GOT3 (cell line): ENCODE measurements around the gene CFP.
A peak's percentile ranks its signal among the peaks of the same experiment; 100 is the strongest.
"Not testable (repeated sequence)": the region's sequence is repeated elsewhere in the genome, so short reads cannot be mapped to it uniquely, and the experiment has no call there.

Experiments used
- DNase-seq: peaks from one replicate; lab custom pipeline; 2025; ENCODE audit warnings: mixed read lengths; lab: John Stamatoyannopoulos, UW

The CFP gene

GRCh38 chrX:47603125-47603524, 26.6 kb downstream of the CFP start:
- DNase-seq: not testable (repeated sequence)

- DNase-seq: no peak
Observed at GRCh38 chrX:47597222-47597621, 32.5 kb downstream of the CFP start.

- DNase-seq: no peak
Observed at GRCh38 chrX:47596256-47596655, 33.5 kb downstream of the CFP start.

- DNase-seq: no peak
Observed at GRCh38 chrX:47595716-47596251, 33.9 kb downstream of the CFP start.

DNA sequence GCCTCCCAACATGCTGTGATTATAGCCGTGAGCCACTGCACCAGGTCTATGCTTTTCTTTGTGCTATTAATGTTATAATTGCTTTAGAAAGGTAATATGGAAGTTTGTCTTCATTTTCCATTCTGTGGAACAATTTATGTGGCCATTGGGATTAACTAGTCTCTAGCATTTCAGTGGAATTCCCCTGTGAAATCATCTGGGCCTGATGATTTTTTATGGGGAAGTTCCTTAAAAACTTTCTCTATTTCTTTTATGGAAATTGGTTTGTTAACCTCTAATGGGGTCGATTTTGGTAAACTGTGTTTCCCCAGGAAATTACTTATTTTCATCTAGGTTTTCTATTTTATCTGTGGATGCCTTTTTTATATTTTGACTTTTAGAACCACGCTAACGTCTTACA, 36.2 kb downstream of the CFP start:
- DNase-seq: no peak

DNA sequence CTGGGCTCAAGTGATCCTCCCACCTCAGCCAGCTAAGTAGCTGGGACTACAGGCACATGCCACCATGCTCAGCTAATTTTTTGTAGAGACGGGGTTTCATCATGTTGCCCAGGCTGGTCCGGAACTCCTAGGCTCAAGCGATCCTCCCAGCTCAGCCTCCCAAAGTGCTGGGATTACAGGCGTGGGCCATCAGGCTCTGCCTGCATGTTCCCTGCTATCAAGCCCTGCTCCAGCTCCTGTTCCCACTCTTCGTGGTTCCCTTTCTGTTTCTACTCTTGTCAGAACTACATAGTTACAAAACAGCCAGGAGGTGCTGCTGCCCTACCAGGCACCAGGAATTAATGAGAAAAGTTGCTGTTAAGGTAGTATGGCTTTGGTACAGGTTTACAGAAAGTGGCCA, 38.7 kb downstream of the CFP start:
- DNase-seq: no peak

GRCh38 chrX:47587906-47588735, 41.6 kb downstream of the CFP start:
- DNase-seq: no peak

DNA sequence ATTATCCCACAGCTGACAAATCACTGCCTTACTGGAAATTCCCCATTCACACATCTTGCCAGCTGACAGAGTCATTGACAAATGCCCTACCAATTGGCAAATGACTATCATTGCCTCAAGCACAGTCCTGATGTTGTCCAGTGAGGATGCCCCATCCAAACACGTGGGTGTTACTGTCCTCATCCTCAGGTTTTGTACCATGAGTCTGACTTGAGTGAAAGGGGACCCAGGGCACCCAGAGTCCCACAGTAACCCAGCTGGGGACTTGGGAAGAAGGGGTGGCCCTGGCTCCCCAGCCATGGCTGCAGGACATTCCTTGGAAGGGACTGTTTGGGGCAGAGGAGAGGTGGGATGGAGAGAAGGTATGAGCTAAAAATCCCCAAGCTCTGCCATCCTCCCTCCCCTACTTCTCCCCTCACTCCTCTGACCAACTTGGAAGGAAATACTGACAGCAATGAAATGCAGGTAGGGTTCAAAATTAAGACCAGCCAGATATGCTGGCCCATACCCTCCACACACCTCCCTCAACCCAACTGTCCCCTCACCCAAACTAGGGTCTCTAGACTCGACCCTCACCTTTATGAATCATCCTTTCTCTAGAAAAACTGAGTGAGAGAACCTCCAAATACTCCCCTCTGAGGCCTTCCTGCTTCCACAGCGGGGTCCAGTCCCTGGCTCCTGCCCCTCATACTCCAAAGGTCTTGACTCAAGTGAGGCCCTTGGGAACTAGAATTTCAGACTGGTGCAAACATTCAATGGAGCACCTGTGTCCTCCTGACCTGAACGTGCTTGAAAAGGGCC, 42.4 kb downstream of the CFP start:
- DNase-seq: no peak

- DNase-seq: no peak
Observed at GRCh38 chrX:47586043-47586787, 43.5 kb downstream of the CFP start.

DNA sequence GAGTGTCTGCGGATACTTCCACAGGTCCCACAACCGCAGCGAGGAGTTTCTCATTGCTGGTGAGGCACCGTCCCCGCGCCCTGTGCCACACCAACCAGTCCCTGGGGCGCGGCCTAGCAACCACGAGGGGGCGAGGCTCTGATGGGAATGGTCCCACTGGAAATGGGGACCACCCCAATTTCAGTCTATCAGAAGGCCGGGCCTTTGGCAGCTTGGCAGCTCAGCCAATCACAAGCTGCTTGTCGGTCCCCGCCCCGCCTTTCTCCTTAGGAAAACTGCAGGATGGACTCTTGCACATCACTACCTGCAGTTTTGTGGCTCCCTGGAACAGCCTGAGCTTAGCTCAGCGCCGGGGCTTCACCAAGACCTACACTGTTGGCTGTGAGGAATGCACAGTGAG, 44.5 kb downstream of the CFP start:
- no peak for DNase-seq

DNA sequence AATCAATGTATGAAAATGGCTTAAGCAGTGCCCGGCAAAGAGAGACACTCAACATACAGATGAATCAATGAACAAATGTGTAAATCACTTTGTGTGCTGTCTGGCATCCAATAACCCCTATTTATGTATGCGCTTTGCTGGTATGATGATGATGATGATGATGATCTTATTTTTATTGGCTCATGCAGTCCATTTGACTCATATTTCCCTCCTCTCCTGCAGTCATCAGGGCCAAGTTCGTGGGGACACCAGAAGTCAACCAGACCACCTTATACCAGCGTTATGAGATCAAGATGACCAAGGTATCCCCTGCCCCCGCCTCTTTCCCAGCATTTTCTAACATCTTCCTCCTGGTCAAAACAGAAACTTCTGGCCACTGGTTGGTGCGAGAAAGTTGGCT, 45.0 kb downstream of the CFP start:
- no peak for DNase-seq

DNA sequence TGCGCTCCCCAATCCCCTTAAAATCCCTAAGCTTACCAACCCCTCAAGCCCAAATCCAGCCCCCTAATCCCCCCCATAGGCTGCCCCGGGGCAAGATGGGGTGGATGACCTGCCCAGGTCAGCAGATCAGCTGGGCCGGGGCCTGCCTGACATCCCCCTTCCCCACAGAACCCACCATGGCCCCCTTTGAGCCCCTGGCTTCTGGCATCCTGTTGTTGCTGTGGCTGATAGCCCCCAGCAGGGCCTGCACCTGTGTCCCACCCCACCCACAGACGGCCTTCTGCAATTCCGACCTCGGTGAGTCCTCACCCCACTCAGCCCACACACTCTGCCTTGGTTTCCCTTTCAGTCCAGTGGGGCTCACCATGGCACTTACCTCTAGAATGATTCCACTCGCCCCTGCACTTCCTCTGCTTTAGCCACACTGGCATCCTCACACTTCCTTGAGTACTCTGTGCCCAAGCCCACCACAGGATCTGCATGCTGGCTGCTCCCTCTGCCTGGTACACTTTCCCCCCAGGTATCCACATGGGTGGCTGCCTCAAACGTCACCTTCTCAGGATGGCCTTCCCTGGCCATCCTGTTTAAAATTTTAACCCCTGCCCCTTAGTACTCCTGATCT, 46.4 kb downstream of the CFP start:
- no peak for DNase-seq

- DNase-seq: peak; percentile 55
Observed at GRCh38 chrX:47581731-47582647, 47.7 kb downstream of the CFP start, which contains the start of gene TIMP1. Gene TIMP1, plus strand, starts transcription at chrX:47582436. Its CDS starts 980 bp downstream, at chrX:47583416.

DNA sequence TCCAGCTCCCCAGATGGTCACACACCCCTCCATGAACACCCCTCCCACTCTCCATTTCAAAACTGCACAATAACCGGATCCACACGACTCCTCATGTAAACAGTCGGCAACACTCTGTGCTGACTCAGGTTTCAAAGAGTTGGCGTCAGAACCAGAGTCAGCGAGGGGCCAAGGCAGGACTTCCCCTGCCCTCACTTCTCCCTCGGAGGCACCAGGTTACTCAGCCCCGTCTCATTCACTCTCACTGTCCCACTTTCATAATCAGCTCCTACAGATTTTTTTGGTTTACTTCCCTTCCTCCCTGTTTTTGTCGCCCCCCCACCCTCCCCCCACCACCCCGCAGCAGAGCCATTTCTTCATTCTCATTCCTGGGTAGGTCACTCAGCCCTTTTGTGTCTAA, 50.2 kb downstream of the CFP start:
- no peak for DNase-seq

GRCh38 chrX:47578692-47579091, 51.0 kb downstream of the CFP start:
- DNase-seq: no peak

GRCh38 chrX:47577901-47578300, 51.8 kb downstream of the CFP start:
- DNase-seq: no peak

GRCh38 chrX:47577424-47577823, 52.3 kb downstream of the CFP start:
- no peak for DNase-seq

DNA sequence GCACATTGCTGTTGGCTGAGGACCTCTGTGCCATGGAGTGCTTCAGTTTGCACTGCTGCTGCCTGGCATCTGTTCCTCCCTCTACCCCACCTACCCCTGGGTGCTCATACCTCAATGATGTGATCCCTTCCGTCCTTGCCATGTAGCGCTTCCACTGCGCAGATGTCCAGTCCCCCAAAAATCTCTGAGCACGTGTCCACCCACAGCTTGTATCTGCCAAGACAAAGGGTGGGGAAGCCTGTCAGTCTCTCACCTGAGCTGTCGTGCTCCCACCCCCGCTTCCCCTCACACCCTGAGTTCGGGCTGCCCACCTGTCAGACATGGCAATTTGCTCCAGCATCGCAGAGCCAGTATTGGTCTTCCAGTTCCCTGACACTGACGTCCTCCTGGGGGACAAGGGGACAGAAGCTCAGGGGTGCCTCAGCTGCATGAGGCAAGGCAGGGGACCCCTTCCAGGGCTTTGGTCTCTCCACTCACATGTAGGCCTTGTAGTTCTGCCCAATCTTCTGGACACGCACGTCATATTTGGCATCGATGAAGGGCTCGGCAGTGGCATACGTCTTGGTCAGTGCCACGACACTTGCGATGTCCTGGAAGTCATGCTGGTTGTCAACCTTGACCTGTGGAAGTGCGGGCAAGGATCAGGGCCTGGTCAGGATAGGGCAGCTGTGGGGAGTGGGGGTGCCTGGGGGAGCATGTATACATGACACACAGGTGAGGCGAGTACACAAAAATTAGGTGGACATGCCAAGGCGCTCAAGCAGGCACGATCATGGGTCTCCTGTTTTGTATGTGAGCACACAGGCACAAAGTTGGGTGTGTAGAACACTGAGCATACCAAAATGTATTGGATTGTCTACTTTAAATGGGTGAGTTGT, 53.5 kb downstream of the CFP start:
- DNase-seq: no peak

GRCh38 chrX:47574547-47575301, 55.0 kb downstream of the CFP start:
- no peak for DNase-seq
